Activated CD4-positive, CD25-positive, alpha-beta regulatory T cell treated with anti-CD3 and anti-CD28 coated beads, Interleukin-2, amount 50 U/mL, for 24 hours (primary cell): Measurements from ENCODE around the gene SLC35F6.
A peak's percentile ranks its signal among the peaks of the same experiment; 100 is the strongest.
"Not testable (repeated sequence)": the region's sequence is repeated elsewhere in the genome, so short reads cannot be mapped to it uniquely, and the experiment has no call there.

Source experiments
- ATAC-seq, 2 donors: fragments of 150-1000 bp; cut with Tn5 transposase; one replicate each; pipeline ENCODE4 v1.10.0; 2021; ENCODE audit warnings: mild to moderate bottlenecking in 1 of 2, moderate library complexity in 1 of 2

Gene SLC35F6

DNA sequence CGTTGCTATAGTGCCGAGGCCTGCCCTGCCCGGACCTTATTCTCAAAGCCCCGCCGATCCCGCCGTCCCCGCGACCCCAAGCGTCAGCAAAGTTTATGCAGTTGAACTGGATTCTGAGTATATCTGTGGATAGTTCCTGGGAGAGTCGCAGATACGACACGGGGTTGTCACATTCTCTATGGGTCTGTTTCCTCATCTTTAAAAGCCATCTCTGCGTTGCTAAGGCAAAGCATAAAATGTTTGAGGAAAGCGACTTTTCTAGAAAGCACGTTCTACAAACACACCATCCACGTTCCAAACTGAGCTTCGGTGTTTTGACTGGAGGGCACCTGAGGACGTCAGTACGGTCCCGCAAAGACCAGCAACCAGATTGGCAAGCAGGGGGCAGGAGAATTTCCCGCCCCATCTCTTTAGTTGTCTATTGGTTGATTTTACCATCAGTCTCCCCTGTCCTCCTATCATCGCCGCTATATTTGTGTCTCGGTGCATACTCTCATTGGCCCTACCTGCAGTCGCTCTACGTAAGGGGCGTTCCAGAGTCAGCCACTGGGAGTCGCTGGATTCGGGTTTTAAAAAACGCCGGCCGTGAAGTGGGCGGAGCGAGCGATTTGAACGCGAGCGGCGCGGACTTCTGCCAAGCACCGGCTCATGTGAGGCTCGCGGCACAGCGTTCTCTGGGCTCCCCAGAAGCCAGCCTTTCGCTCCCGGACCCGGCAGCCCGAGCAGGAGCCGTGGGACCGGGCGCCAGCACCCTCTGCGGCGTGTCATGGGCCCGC is 21.5 kb downstream of the SLC35F6 start, which contains the start of gene CENPA:
Gene CENPA, plus strand, starts transcription at position 626 of the 776 bp plus-strand sequence. Its CDS starts 141 bp downstream, at position 767.
- peak; percentile 100 for ATAC-seq

DNA sequence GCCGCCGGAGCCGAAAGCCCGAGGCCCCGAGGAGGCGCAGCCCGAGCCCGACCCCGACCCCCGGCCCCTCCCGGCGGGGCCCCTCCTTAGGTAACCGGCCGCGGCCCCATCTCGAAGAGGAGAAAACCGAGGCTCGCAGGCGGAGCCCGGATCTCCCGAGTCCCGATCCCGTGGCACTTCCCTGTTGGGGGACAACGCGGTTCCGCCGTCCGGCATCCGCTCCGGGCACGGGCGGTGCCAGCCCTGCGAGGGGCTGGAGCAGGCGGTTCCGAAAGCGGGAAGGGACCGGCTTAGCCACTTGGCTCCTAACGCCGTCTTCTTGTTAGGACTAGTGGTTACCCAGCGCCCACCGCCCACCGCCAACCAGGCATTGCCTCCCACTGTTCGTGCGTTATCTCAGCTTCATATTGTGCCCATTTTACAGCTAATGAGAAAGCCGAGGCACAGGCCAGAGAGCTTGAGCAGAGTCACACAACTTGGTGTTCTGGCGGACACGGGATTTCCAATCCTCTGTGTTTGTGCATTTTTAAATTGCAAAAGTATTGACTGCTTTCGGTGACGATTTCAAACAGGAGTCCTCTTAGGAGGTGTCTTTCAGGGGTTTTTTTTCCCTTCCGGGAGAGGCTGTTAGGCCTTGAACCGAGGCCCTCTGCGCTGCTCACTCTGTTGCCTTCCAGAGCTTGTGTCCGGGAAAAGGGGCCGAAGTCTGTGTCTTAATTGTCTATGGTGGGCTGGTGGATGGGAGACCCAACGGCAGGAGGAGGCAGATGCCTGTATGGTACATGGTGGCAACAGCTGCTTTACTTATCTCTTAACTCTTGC is 22.3 kb downstream of the SLC35F6 start:
- ATAC-seq = no peak

DNA sequence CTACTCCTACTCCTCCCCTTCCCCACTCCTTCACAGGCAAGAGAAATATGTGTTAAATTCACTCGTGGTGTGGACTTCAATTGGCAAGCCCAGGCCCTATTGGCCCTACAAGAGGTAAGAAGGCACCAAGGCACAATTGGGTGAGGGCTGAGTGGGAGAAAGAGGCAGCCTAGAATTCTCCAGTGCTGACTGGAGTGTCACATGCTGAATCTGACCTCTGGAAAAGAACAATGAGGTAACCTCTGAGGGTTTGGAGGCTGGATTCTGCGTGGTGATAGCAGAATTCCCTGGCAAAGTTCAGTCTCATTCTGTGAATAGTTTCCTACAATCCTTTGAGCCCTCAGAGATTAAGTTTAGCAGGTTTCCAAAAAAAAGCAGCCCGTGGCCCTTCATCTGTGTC is 28.6 kb downstream of the SLC35F6 start:
- no peak for ATAC-seq

DNA sequence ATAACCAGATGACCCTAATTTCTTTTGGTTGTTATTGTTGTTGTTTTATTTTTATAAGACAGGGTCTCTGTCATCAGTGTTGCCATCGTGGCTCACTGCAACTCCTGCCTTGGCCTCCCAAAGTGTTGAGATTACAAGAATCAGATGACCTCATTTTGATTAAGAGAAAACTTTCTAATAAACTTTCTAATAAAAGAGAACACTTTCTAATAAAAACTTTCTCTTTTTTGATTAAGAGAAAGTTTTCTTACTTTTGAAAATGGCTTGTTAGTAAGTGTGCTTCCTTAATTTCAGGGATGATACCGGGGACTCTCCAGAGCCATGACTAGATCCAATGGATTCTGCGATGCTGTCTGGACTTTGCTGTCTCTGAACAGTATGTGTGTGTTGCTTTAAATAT is 29.4 kb downstream of the SLC35F6 start:
- ATAC-seq = no peak

DNA sequence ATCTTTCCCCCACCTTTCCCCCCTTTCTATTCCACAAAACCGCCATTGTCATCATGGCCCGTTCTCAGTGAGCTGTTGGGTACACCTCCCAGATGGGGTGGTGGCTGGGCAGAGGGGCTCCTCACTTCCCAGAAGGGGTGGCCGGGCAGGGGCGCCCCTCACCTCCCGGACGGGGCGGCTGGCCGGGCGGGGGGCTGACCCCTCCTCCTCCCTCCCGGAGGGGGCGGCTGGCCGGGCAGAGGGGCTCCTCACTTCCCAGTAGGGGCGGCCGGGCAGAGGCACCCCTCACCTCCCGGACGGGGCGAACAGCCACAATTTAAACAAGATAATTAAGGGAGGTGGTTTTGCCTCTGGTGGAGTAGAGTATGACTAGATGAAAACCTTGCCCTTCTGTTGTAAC is 31.1 kb downstream of the SLC35F6 start:
- not testable (repeated sequence) for ATAC-seq

DNA sequence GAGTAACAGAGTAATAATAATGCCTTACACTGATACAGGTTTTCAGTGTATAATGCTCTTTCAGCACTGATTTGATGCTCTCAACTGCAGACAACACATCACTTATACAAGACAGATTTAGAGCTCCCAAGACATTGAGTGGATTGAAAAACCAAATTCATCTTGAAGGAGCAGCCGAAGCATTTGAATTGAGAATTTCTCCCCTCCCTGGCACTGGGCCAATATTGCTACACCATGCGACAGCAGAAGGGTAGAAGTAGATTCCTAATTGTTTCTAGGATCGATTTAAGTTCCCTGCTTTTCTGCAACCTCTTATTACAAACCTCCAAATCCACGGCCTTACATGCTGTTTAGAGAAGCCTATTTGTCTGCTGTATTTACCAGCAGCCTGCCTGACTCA is 37.2 kb downstream of the SLC35F6 start:
- no peak for ATAC-seq

DNA sequence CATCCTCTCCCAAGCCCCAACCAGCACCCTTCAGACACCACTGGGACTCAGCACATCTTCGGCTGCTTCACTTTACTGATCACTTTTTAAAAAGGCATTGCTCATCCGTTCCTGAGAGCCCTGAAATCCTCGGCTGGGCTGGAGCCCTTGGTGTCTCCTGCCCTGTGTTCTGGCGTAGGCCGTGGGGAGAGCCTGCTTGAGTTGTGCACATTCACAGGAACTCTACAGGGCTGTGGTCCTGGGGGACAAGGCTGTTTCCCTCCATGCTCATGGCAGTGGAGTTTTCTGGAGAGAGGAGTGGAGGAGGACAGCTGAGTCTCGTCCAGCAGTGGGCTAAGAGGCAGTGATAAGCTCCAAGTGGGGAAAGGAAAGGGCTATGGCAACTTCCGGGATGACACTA is 37.7 kb downstream of the SLC35F6 start:
- no peak for ATAC-seq

DNA sequence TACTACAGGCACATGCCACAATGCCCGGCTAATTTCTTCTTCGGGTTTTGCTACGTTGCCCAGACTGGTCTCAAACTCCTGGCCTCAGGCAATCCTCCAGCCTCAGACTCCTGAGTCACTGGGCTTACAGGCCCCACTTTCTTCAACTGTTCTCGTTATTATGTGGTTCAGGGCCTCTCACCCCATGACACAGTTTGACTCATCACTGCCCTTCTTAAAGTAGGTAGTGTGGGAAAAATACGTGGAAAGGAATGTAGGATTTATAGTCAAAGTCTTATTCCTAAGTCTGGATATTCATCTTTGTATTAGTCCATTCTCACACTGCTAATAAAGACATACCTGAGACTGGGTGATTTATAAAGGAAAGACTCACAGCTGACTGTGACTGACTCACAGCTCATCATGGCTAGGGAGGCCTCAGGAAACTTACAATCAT is 41.2 kb downstream of the SLC35F6 start:
- ATAC-seq = no peak

DNA sequence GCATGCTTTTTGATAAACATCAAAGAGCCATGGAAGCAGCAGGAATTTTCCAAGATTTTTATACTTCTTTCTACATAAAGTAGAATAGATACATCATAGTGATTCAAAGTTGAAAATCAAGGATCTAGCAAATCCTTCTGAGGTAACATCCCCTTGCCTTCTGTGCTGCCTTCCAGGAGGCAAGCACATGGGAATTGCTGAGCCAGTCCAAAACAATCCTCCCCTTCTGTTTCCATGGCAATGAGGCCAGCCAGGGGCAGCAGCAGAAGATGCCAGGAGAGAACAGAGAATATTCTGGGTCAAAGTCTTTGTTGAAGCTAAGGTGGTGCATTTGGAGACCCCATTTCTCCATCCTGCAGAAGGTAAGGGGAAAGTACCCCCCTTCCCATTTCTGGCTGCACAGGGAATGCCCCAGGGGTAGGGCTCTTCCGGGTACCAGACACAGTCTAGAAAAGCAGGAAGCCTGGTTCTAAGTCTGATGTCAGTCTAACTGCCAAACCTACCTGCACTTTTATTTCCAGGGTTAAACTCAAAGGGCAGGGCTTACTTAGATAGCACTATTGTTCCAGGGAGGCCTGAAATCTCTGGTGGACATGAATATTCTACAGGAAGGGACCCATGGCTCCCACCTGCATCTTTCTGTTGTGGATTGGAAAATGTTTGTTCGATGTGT is 43.8 kb downstream of the SLC35F6 start:
- ATAC-seq = no peak

DNA sequence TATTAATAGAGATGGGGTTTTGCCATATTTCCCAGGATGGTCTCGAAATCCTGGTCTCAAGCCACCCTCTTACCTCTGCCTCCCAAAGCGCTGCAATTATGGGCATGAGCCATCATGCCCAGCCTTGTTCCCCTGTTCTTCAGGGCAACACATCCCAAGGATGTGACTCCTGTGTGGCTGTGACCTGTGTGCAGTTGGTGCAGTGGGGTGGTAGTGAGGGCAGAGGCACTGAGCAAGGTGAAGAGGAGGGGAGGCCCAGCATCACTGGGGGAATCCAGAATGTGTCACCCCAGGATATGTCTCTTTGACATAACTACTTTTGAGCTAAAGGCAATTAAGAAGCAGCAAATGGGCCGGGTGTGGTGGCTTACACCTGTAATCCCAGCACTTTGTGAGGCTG is 45.1 kb downstream of the SLC35F6 start:
- ATAC-seq = no peak

DNA sequence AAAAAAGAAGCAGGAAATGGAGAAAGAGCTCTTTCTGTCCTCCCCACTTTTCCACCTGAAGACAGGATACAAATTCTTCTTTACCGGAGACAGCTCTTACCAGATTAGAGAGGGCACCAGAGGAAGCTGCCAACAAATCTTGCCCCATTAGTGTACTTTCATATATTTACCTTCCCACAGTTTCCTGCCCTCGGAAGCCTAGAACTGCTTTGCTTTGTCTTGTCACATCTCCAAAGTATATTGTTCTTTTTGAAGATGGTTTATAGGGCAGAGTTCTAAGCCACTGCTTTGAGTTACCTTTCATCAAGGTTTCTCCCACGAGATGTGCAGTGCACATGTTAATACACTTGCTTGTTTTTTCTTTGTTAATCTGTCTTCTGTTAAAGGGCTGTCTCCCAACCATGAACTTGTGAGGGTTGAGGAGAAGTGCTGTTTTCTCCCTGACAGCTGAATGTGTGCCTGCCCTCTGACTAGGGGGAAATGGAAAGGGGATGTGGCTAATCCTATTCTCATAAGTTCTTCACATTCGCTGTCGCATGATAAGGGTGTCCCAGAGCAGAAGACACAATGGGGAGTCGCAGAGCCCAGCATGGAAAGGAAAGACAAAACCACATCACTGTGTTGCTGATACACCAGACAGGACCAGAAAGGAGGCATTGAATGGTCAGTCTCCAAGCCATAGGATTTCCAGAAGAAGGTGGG is 45.9 kb downstream of the SLC35F6 start:
- ATAC-seq = no peak

DNA sequence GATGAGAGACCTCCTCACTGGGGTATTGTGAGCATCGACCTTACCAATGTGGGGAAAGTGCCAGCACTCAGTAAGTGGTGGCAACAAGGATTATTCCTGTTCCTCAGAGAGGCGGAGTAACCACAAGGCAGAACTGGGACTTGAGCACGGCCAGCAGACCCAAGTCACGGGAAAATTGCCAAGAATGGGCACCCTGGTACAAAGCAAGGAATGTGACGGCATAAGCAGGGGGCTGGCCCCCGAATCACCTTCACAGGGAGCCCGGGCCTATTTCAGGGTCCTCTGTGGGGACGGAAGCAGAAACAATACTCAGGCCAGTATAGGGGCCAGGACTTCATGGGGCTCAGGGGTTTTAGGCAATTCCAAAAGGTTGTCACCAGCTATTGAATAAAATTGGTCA is 47.2 kb downstream of the SLC35F6 start:
- ATAC-seq = no peak

DNA sequence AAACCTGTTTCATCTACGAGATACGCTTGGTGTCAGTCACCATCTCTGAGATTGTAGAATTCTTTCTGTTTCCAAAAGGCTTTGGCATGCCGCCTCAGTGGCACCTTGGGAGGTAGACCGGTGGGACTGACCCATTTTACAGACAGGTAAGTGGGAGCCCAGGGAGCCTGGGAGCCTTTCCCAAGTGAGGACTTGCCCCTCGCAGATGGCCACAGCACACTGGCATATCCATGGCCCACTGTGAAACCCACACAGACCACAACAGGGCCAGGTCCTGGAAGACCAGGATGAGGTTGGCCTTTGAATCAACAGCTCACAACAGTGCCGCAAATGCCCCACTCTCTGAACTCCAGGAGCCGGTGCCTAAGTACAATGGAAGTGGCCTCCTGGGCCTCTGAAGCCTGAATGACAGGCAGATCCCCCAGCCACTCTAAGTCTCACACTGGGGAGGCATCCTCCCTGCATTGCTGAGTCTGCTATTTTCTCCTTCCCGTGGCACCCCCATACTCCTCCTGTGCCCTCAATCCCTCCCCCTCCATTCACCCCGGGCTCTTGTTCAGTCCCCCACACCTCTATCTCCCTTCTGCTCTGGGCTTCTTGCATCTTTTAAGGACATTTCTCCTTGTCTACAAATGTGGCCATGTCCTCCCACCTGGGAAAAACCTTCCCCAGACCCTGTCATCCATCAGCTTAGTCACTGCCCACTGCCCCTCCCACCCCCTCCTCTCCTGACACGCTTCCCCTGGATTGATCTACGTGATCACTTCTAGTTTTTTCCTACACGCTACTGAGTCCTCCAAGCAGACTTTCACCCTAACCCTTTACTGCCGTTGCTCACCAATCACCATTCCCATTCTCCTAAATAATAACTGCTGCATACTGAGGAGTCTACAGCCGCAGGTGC is 48.0 kb downstream of the SLC35F6 start:
- no peak for ATAC-seq

DNA sequence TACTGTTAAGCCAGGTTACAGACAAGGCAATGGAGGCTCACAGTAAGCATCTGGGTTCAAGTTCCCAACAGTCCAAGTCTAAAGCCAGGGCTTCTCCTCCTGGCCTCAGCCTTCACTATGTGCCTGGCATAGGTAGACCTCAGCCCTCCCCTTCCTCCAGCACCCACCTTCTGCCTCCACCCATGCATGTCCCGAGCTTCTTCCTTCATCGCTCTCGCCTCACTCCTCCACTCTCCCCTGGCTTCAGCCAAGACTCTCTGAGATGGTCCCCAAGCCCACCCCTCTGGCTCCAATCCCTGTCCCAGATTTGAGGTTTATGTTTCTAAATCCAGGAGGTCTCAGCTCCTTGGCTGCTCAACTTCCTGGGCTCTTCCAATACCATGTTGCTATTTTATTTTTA is 48.6 kb downstream of the SLC35F6 start:
- ATAC-seq = no peak

DNA sequence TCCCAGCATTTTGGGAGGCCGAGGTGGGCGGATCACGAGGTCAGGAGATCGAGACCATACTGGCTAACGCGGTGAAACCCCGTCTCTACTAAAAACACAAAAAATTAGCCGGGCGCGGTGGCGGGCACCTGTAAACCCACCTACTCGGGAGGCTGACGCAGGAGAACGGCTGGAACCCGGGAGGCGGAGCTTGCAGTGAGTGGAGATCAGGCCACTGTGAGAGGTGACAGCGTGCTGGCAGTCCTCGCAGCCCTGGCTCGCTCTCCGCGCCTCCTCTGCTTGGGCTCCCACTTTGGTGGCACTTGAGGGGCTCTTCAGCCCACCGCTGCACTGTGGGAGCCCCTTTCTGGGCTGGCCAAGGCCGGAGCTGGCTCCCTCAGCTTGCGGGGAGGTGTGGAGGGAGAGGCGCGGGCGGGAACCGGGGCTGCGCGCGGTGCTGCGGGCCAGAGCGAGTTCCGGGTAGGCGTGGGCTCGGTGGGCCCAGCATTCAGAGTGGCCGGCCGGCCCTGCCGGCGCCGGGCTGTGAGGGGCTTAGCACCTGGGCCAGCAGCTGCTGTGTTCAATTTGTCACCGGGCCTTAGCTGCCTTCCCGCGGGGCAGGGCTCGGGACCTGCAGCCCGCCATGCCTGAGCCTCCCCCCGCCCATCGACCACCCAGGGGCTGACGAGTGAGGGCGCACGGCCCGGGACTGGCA is 50.1 kb downstream of the SLC35F6 start:
- not testable (repeated sequence) for ATAC-seq

DNA sequence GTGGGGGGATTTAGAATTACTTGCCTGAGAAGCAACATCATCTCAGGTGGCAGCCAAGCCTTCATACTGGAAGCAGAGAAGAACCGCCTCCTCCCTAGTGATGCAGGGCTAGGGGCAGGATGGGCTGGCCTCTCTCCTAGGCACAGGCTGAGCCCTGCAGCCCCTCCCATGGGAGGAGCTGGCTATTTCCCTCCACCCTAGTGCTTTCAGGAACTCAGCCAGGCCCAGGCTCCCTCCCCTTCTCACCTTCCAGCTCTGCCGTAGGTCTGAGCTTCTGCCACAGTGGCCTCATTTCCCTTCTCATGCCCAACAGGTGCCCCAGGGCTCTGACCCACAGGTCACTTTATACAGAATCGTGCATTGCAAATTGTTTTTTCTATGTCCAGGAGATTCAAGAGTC is 52.8 kb downstream of the SLC35F6 start:
- ATAC-seq = no peak

DNA sequence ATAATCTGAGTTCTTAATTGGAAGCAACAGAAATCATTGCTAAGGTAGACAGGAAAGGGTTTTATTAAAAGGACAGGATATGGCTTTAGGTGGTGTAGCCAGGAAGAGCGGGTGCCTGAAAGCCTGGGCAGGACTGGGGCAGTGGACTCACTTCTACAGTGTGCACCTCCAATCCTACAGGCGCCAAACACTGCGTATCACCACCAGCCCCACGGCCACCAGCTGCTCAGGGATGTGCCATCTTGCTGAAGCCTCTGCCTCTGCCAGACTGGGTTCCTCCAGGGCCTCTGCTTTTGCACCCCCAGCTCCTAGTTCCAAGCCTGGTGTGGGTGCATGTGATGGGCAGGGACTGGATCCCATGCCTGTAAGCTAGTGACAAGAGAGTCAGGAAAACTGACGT is 54.2 kb downstream of the SLC35F6 start:
- no peak for ATAC-seq

DNA sequence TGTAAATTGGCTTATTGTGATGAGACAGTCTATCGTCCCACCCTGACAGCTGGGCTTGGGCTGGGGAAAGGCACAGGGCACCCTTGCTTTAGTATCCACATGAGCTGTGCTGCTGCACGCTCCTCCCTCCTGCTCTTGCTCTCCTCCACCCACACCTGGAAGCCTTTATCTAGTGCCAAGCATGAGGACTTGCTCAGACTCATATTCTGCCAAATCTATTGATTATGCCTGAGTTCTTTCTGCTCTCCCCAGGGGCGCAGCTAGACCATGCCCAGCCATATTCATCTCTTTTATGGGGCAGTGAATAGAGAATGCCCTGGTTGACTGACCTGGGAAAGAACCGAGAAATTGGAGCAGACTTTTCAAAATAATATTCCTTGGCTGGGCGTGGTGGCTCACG is 54.9 kb downstream of the SLC35F6 start:
- ATAC-seq = no peak

DNA sequence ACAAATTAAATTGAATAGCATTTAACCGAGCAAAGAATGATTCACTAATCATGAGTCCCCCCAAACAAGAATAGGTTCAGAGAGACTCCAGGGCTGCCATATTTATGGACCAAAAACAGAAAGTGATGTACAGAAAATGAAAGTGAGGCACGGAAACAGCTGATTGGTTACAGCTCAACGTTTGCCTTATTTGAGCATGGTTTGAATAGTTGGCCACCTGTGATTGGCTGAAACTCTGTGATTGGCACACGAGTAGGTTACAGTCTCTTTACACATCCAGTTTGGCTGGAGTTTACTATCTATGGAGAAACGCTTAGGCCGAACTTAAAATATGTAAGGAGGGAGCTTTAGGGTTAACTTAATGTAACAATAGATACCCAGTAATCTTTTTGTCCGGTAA is 56.8 kb downstream of the SLC35F6 start:
- ATAC-seq = no peak

DNA sequence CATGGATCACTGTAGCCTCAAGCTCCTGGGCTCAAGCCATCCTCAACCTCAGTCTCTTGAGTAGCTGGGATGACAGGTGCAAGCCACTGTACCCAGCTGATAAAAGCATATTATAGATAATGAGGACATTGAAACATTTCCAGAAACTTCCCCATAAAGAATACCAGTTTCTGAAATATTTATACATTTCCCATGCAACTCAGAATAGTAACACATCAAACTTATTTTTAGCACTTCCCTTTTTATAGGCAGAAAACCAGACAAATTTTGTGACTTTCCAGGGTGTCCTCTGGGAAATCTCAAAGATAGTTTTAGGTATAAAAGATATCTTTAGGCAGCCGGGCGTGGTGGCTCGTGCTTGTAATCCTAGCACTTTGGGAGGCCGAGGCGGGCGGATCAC is 58.8 kb downstream of the SLC35F6 start:
- no peak for ATAC-seq
